Measurements from ENCODE around the gene PGBD5. TPM values are rescaled to one million over a fixed set of nuclear protein-coding genes. Genes with fewer than 3 reads are reported as not detected.
A peak's percentile ranks its signal among the peaks of the same experiment; 100 is the strongest.

The PGBD5 gene
- total RNA-seq, 1 donor from 2014 or later, result 2.0 TPM

- no peak for TF ChIP-seq CTCF (IDR thresholded peaks at IDR 0.05; ENCODE audit: unreplicated experiment)
- no peak overlapping the region for H3K4me3 Mint-ChIP-seq (ENCODE audit: unreplicated experiment)
- H3K4me1 Mint-ChIP-seq (ENCODE audit: unreplicated experiment), result peaks cover 7% of the 10 kb centered on the region
- DNase-seq (ENCODE audit: low spot score), result no peak
- no peaks in the 10 kb centered on the region for H3K27me3 Mint-ChIP-seq (ENCODE audit: unreplicated experiment)
- no peak overlapping the region for H3K27ac Mint-ChIP-seq (ENCODE audit: unreplicated experiment)
- H3K36me3 Mint-ChIP-seq (ENCODE audit: low read depth, unreplicated experiment), result peaks cover 14% of the 10 kb centered on the region
- no peaks in the 10 kb centered on the region for H3K9me3 Mint-ChIP-seq (ENCODE audit: unreplicated experiment)
Measured at GRCh38 chr1:230278871-230279582, 147.1 kb downstream of the PGBD5 start.

- Mint-ChIP-seq H3K36me3 (ENCODE audit: low read depth, unreplicated experiment) (peaks cover 14% of the 10 kb centered on the region), H3K4me1 (ENCODE audit: unreplicated experiment) (peaks cover 7% of the 10 kb centered on the region), H3K27me3 (ENCODE audit: unreplicated experiment) (no peaks in the 10 kb centered on the region), H3K27ac (ENCODE audit: unreplicated experiment) (no peak overlapping the region), H3K4me3 (ENCODE audit: unreplicated experiment) (no peak overlapping the region), H3K9me3 (ENCODE audit: unreplicated experiment) (no peaks in the 10 kb centered on the region)
- no peak for DNase-seq (ENCODE audit: low spot score)
- no peak for TF ChIP-seq CTCF (IDR thresholded peaks at IDR 0.05; ENCODE audit: unreplicated experiment)
Measured at GRCh38 chr1:230278376-230278775, 147.8 kb downstream of the PGBD5 start.

- no peak for DNase-seq (ENCODE audit: low spot score)
- no peaks in the 10 kb centered on the region for H3K27me3 Mint-ChIP-seq (ENCODE audit: unreplicated experiment)
- H3K4me1 Mint-ChIP-seq (ENCODE audit: unreplicated experiment), result peaks cover 7% of the 10 kb centered on the region
- TF ChIP-seq CTCF (IDR thresholded peaks at IDR 0.05; ENCODE audit: unreplicated experiment), result no peak
- H3K27ac Mint-ChIP-seq (ENCODE audit: unreplicated experiment), result peak overlapping the region; percentile 48
- peaks cover 14% of the 10 kb centered on the region for H3K36me3 Mint-ChIP-seq (ENCODE audit: low read depth, unreplicated experiment)
- H3K4me3 Mint-ChIP-seq (ENCODE audit: unreplicated experiment), result no peak overlapping the region
- no peaks in the 10 kb centered on the region for H3K9me3 Mint-ChIP-seq (ENCODE audit: unreplicated experiment)
Measured at GRCh38 chr1:230277201-230278025, 148.7 kb downstream of the PGBD5 start.

GRCh38 chr1:230276401-230276800, 149.7 kb downstream of the PGBD5 start:
- no peaks in the 10 kb centered on the region for H3K9me3 Mint-ChIP-seq (ENCODE audit: unreplicated experiment)

More at GRCh38 chr1:230276401-230276800, 149.7 kb downstream of the PGBD5 start:
- Mint-ChIP-seq H3K36me3 (ENCODE audit: low read depth, unreplicated experiment) (peaks cover 11% of the 10 kb centered on the region), H3K27me3 (ENCODE audit: unreplicated experiment) (no peaks in the 10 kb centered on the region), H3K4me1 (ENCODE audit: unreplicated experiment) (peaks cover 7% of the 10 kb centered on the region), H3K4me3 (ENCODE audit: unreplicated experiment) (no peak overlapping the region), H3K27ac (ENCODE audit: unreplicated experiment) (no peak overlapping the region)
- no peak for TF ChIP-seq CTCF (IDR thresholded peaks at IDR 0.05; ENCODE audit: unreplicated experiment)
- no peak for DNase-seq (ENCODE audit: low spot score)

Measured in endothelial cell (in vitro differentiated cells).